ENCODE measurements around the gene OXCT1. TPM values are rescaled to one million over a fixed set of nuclear protein-coding genes. Genes with fewer than 3 reads are reported as not detected.

OXCT1 gene
- total and polyA plus RNA-seq, 2 of the 4 experiments (the other 2 are of a cell fraction): 14.2 to 16.3 TPM

GRCh38 chr5:41858890-41859289 lies 11.3 kb downstream of the OXCT1 start (continued):
- TF ChIP-seq ELK1 (IDR thresholded peaks at IDR 0.05; ENCODE audit: borderline replicate concordance, low read depth, low read length): no peak

GRCh38 chr5:41857989-41858388 lies 12.2 kb downstream of the OXCT1 start:
- no peak overlapping the region for H3K18ac ChIP-seq (ENCODE audit: low read depth, low read length)
- no peak overlapping the region for H2AK5ac ChIP-seq (ENCODE audit: low read depth, low read length)
- H2BK120ac ChIP-seq (ENCODE audit: low read depth, low read length): no peak overlapping the region
- no peak overlapping the region for H2AK9ac ChIP-seq (replicated peaks; ENCODE audit: low read depth, low read length, poor library complexity)
- H3K14ac ChIP-seq (replicated peaks; ENCODE audit: low read depth, low read length): no peak overlapping the region
- no peak overlapping the region for H2BK15ac ChIP-seq (ENCODE audit: low read depth, low read length)
- dilution Hi-C loops (cut with HindIII; ENCODE audit: low sequenced_read_pairs, unreplicated experiment): no loop called here
- no peak overlapping the region for H4K91ac ChIP-seq (ENCODE audit: insufficient read depth, low read depth, low read length)
- H3K36me3 ChIP-seq (ENCODE audit: control insufficient read depth, insufficient read depth, low read length): peaks cover 1% of the 10 kb centered on the region
- in situ Hi-C loops (cut with MboI; ENCODE audit: low sequenced_read_pairs): loop anchor here (10.0 to 25.0 kb wide), 3 partner anchors 187 to 904 kb away; partner anchors contain the start of gene CCDC152
- H4K20me1 ChIP-seq (ENCODE audit: insufficient read depth, low read length): no peaks in the 10 kb centered on the region
- no peak overlapping the region for H3K56ac ChIP-seq (ENCODE audit: extremely low read depth, insufficient read depth, low read length)
- H3K4me3 ChIP-seq (ENCODE audit: insufficient read depth, low read depth, low read length): no peak overlapping the region
- intact Hi-C loops (cut with micrococcal nuclease): loop anchor here (2.0 to 5.0 kb wide), 2 partner anchors 725 to 1029 kb away; no protein-coding TSS in a partner anchor
- H3K9me1 ChIP-seq (ENCODE audit: insufficient read depth, low read length): no peaks in the 10 kb centered on the region
- ATAC-seq (ENCODE audit: low read depth) (no peak), DNase-seq (no peak)
- TF ChIP-seq USF2 (IDR thresholded peaks at IDR 0.05; ENCODE audit: low read depth, low read length) (no peak), ELK1 (IDR thresholded peaks at IDR 0.05; ENCODE audit: borderline replicate concordance, low read depth, low read length) (no peak), POLR2A (IDR thresholded peaks at IDR 0.05; ENCODE audit: low read depth, low read length) (no peak), MAFK (IDR thresholded peaks at IDR 0.05; ENCODE audit: low read depth, low read length) (no peak), CTCF (conservative IDR thresholded peaks at IDR 0.05; ENCODE audit: low read depth, low read length) (no peak), RAD21 (IDR thresholded peaks at IDR 0.05; ENCODE audit: low read length) (no peak), RFX5 (IDR thresholded peaks at IDR 0.05; ENCODE audit: low read depth, low read length) (no peak), NFE2L2 (IDR thresholded peaks at IDR 0.05; ENCODE audit: low read depth, low read length) (no peak), SMC3 (IDR thresholded peaks at IDR 0.05; ENCODE audit: low read depth, low read length) (no peak), MAZ (IDR thresholded peaks at IDR 0.05; ENCODE audit: borderline replicate concordance, low read depth, low read length) (no peak)
- no peaks in the 10 kb centered on the region for H3K9me3 ChIP-seq (ENCODE audit: control insufficient read depth, insufficient read depth, low read length)
- H3K4me1 ChIP-seq (ENCODE audit: control insufficient read depth, insufficient read depth, low read length): no peaks in the 10 kb centered on the region
- no peak overlapping the region for H3K4me2 ChIP-seq (ENCODE audit: low read depth, low read length)
- no TSS peak for BruUV-seq (replicated peaks)
- H4K5ac ChIP-seq (ENCODE audit: low read depth, low read length): no peak overlapping the region
- POLR2A ChIA-PET (ENCODE audit: unreplicated experiment): no interaction called here
- WGBS, 2 experiments (ENCODE audit: extremely low coverage in 2 of 2, insufficient read length in 1 of 2): no CpG with 5 or more reads among the region's 1 CpG
- H3K27ac ChIP-seq (ENCODE audit: insufficient read depth, low read length): no peak overlapping the region
- H3K23ac ChIP-seq (ENCODE audit: low read depth, low read length): no peak overlapping the region
- H3K9ac ChIP-seq (ENCODE audit: low read depth, low read length): no peak overlapping the region
- no peak overlapping the region for H2BK5ac ChIP-seq (ENCODE audit: low read depth, low read length, poor library complexity, severe bottlenecking)
- H3K79me1 ChIP-seq (ENCODE audit: low read depth in 1 of 2, low read length in 2 of 2): peaks cover 3 to 4% of the 10 kb centered on the region in 2 experiments; a peak in 1 of 4 replicates
- no peaks in the 10 kb centered on the region for H3K27me3 ChIP-seq (ENCODE audit: control insufficient read depth, insufficient read depth, low read length)
- H2BK20ac ChIP-seq (ENCODE audit: low read depth, low read length): no peak overlapping the region
- no peak overlapping the region for H3K4ac ChIP-seq (ENCODE audit: low read depth, low read length)
- no peak overlapping the region for H2AFZ ChIP-seq (replicated peaks; ENCODE audit: low read length, poor library complexity)
- CTCF ChIA-PET: interaction anchor here (1.1 kb wide), 1 partner anchor 910 kb away, joined by 4 read pairs; no protein-coding TSS in a partner anchor
- H4K8ac ChIP-seq (ENCODE audit: low read depth in 2 of 2, low read length in 2 of 2): no peak overlapping the region
